Measurements from ENCODE around the gene BRK1. TPM values are rescaled to one million over a fixed set of nuclear protein-coding genes. Genes with fewer than 3 reads are reported as not detected.

The BRK1 gene
- polyA plus RNA-seq, 1 of the 3 experiments (the other 2 are of a cell fraction), result 211 TPM

DNA sequence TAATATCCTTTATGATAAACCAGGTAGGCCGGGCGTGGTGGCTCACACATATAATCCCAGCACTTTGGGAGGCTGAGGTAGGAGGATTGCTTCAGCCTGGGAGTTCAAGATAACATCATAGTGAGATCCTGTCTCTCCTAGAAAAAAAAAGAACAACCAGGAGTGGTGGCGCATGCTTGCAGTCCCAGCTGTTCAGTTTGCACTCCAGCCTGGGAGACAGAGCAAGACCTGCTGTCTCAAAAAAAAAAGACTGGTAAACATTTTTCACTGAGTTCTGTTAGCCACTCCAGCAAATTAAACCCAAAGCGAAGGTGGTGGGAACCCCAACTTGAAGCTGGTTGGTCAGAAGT is 39.6 kb downstream of the BRK1 start:
- peaks cover 9% of the 10 kb centered on the region; the same call in 1 of the 2 replicates for H3K79me2 ChIP-seq (ENCODE audit: insufficient read depth)
- no peak for DNase-seq
- ChIA-PET POLR2A (no interaction called here), CTCF (no interaction called here)
- H3F3A ChIP-seq (replicated peaks; ENCODE audit: insufficient read depth), result peaks cover 16% of the 10 kb centered on the region
- H3K9me3 ChIP-seq, result no peaks in the 10 kb centered on the region
- no peak overlapping the region for H3K4me2 ChIP-seq
- no peaks in the 10 kb centered on the region for H3K9me2 ChIP-seq
- no peak overlapping the region for H3K27ac ChIP-seq (ENCODE audit: low read depth in 2 of 2, low read length in 1 of 2)
- no peak for TF ChIP-seq SIN3A (IDR thresholded peaks at IDR 0.05; ENCODE audit: borderline replicate concordance, low read depth, low read length)
- TF ChIP-seq FOXJ3 (CRISPR knock-in tag; IDR thresholded peaks at IDR 0.05), result no peak
- no peak for TF ChIP-seq FOXM1 (IDR thresholded peaks at IDR 0.05; ENCODE audit: low read depth)
- H3K4me1 ChIP-seq (ENCODE audit: control insufficient read depth in 1 of 2, insufficient read depth in 2 of 2, low read depth in 1 of 2, low read length in 1 of 2), result peaks cover under 1 to 2% of the 10 kb centered on the region in 2 experiments; a peak in 2 of 4 replicates
- WGBS (ENCODE audit: low lambda C conversion rate), result 98% methylated on average over 4 of the region's 4 CpGs
- H3K4me3 ChIP-seq (ENCODE audit: low read depth in 2 of 2, low read length in 1 of 2), result no peak overlapping the region
- no peak overlapping the region for H3K9ac ChIP-seq
- no peaks in the 10 kb centered on the region for H3K27me3 ChIP-seq (ENCODE audit: insufficient read depth)
- no peaks in the 10 kb centered on the region for H4K20me1 ChIP-seq (ENCODE audit: insufficient read depth)
- no peak overlapping the region for H2AFZ ChIP-seq (ENCODE audit: low read depth)
- H3K36me3 ChIP-seq (replicated peaks in 1 of 2; ENCODE audit: control insufficient read depth in 1 of 2, insufficient read depth in 2 of 2, low read length in 1 of 2), result peaks cover 10 to 26% of the 10 kb centered on the region in 2 experiments

DNA sequence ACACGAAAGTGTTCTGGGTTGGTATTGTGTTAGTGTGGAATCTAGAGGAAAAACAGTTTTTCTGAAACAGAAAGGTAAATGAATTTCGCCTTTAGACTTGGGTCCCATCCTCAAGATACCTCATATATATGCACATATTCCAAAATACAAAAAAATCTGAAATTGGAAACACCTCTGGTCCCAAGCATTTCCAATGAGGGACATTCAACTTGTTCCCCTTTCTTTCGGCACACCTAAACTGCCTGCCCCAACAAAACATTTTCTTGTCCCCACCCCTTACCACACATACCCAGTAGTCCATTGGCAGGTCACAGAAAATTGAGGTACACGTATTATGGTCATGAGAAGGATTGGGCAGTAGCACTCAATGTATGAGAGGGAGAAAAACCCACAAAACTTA is 40.2 kb downstream of the BRK1 start:
- Histone ChIP-seq H3K27me3 (ENCODE audit: insufficient read depth) (no peaks in the 10 kb centered on the region), H3K27ac (ENCODE audit: low read depth in 2 of 2, low read length in 1 of 2) (no peak overlapping the region), H3K4me2 (no peak overlapping the region), H2AFZ (ENCODE audit: low read depth) (no peak overlapping the region), H3K79me2 (ENCODE audit: insufficient read depth) (peaks cover 7% of the 10 kb centered on the region; the same call in 1 of the 2 replicates), H3F3A (replicated peaks; ENCODE audit: insufficient read depth) (peaks cover 19% of the 10 kb centered on the region), H3K9me2 (no peaks in the 10 kb centered on the region), H3K9me3 (no peaks in the 10 kb centered on the region), H3K9ac (no peak overlapping the region), H4K20me1 (ENCODE audit: insufficient read depth) (no peaks in the 10 kb centered on the region), H3K4me1 (ENCODE audit: control insufficient read depth in 1 of 2, insufficient read depth in 2 of 2, low read depth in 1 of 2, low read length in 1 of 2) (peaks cover 5 to 6% of the 10 kb centered on the region in 2 experiments; a peak in 2 of 4 replicates), H3K4me3 (ENCODE audit: low read depth in 2 of 2, low read length in 1 of 2) (no peak overlapping the region), H3K36me3 (replicated peaks in 1 of 2; ENCODE audit: control insufficient read depth in 1 of 2, insufficient read depth in 2 of 2, low read length in 1 of 2) (peaks cover 6 to 22% of the 10 kb centered on the region in 2 experiments)
- WGBS (ENCODE audit: low lambda C conversion rate), result 94% methylated on average over 4 of the region's 4 CpGs
- DNase-seq, result no peak
- TF ChIP-seq RAD21 (IDR thresholded peaks at IDR 0.05; ENCODE audit: low read length) (no peak), CHD2 (IDR thresholded peaks at IDR 0.05; ENCODE audit: low read length, partially characterized antibody) (no peak), MEF2A (IDR thresholded peaks at IDR 0.05; ENCODE audit: borderline replicate concordance, low read depth) (no peak), RFX5 (IDR thresholded peaks at IDR 0.05; ENCODE audit: low read length) (no peak), POLR2AphosphoS5 (IDR thresholded peaks at IDR 0.05; ENCODE audit: low read depth, low read length) (no peak), RCOR1 (IDR thresholded peaks at IDR 0.05; ENCODE audit: low read length) (no peak), RXRA (IDR thresholded peaks at IDR 0.05; ENCODE audit: borderline replicate concordance, low read depth) (no peak), EP300 (IDR thresholded peaks at IDR 0.05; ENCODE audit: borderline replicate concordance in 1 of 2, low read depth in 1 of 2, low read length in 1 of 2) (no peak), FOXM1 (IDR thresholded peaks at IDR 0.05; ENCODE audit: low read depth) (no peak), SMC3 (IDR thresholded peaks at IDR 0.05; ENCODE audit: low read depth, low read length) (no peak)
- TF ChIP-seq, protein P1, sequence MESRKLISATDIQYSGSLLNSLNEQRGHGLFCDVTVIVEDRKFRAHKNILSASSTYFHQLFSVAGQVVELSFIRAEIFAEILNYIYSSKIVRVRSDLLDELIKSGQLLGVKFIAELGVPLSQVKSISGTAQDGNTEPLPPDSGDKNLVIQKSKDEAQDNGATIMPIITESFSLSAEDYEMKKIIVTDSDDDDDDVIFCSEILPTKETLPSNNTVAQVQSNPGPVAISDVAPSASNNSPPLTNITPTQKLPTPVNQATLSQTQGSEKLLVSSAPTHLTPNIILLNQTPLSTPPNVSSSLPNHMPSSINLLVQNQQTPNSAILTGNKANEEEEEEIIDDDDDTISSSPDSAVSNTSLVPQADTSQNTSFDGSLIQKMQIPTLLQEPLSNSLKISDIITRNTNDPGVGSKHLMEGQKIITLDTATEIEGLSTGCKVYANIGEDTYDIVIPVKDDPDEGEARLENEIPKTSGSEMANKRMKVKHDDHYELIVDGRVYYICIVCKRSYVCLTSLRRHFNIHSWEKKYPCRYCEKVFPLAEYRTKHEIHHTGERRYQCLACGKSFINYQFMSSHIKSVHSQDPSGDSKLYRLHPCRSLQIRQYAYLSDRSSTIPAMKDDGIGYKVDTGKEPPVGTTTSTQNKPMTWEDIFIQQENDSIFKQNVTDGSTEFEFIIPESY (IDR thresholded peaks at IDR 0.05; ENCODE audit: borderline replicate concordance, low read depth), result no peak
- ChIA-PET POLR2A (no interaction called here), CTCF (no interaction called here)
